Liver (tissue), 9 donors: ENCODE data around the gene RAB3GAP2. TPM values are rescaled to one million over a fixed set of nuclear protein-coding genes. Genes with fewer than 3 reads are reported as not detected.

Experiments used
- DNase-seq: peaks from one replicate; pipeline ENCODE4 v3.0.0-alpha.2; 2017; ENCODE audit warnings: low spot score
- H3K27ac ChIP-seq, 2 donors: one replicate each; pipeline ENCODE4 v1.7.0; 2013; ENCODE audit warnings: inconsistent platforms in 2 of 2, low read length in 2 of 2, control low read depth in 1 of 2, low read depth in 1 of 2, mild to moderate bottlenecking in 1 of 2
- H3K27me3 ChIP-seq, 4 donors: one replicate each; pipeline versions ENCODE4 v1.6.1 to v1.7.0; 2013; ENCODE audit warnings: low read length in 3 of 4, inconsistent platforms in 1 of 4, mild to moderate bottlenecking in 1 of 4, moderate library complexity in 1 of 4; ENCODE audit not compliant: control insufficient read depth in 4 of 4, insufficient read depth in 4 of 4
- H3K36me3 ChIP-seq, 4 donors: one replicate each; pipeline versions ENCODE4 v1.6.1 to v1.7.0; 2013; ENCODE audit warnings: low read length in 3 of 4, mild to moderate bottlenecking in 3 of 4, low read depth in 1 of 4, moderate library complexity in 1 of 4; ENCODE audit not compliant: control insufficient read depth in 4 of 4, insufficient read depth in 3 of 4
- H3K4me1 ChIP-seq, 4 donors: one replicate each; pipeline versions ENCODE4 v1.6.1 to v1.7.0; 2013; ENCODE audit warnings: low read length in 3 of 4, mild to moderate bottlenecking in 3 of 4, moderate library complexity in 1 of 4; ENCODE audit not compliant: control insufficient read depth in 4 of 4, insufficient read depth in 4 of 4
- H3K4me3 ChIP-seq, 3 donors: one replicate each; pipeline versions ENCODE4 v1.6.1 to v1.7.0; 2013; ENCODE audit warnings: low read length in 3 of 3, control low read depth in 1 of 3, low read depth in 1 of 3, mild to moderate bottlenecking in 1 of 3
- H3K9ac ChIP-seq, 2 donors: one replicate each; pipeline ENCODE4 v1.7.0; 2013; ENCODE audit warnings: low read length in 2 of 2, mild to moderate bottlenecking in 2 of 2, moderate library complexity in 2 of 2, control low read depth in 1 of 2, low read depth in 1 of 2
- H3K9me3 ChIP-seq, 4 donors: one replicate each; pipeline versions ENCODE4 v1.6.1 to v1.7.0; 2013; ENCODE audit warnings: low read length in 3 of 4; ENCODE audit not compliant: control insufficient read depth in 4 of 4
- ATF3 ChIP-seq: IDR thresholded peaks from 2 replicates; pipeline ENCODE4 v1.6.1; 2016; ENCODE audit warnings: antibody characterized with exemption
- EGR1 ChIP-seq, 2 donors: IDR thresholded peaks; 2 replicates each; pipeline ENCODE4 v1.6.1; 2016 to 2018; ENCODE audit warnings: antibody characterized with exemption in 2 of 2, low read depth in 2 of 2
- FOXA1 ChIP-seq: IDR thresholded peaks from 2 replicates; pipeline ENCODE4 v1.6.1; 2016; ENCODE audit warnings: antibody characterized with exemption
- FOXA2 ChIP-seq: IDR thresholded peaks from 2 replicates; pipeline ENCODE4 v1.6.1; 2016; ENCODE audit warnings: antibody characterized with exemption
- GABPA ChIP-seq, 2 donors: IDR thresholded peaks in 1 of 2; conservative IDR thresholded peaks in 1 of 2; 2 replicates each; pipeline ENCODE4 v1.6.1; 2016; ENCODE audit warnings: antibody characterized with exemption in 2 of 2, mild to moderate bottlenecking in 1 of 2, moderate library complexity in 1 of 2
- HNF4G ChIP-seq: IDR thresholded peaks from 2 replicates; pipeline ENCODE4 v1.6.1; 2016; ENCODE audit warnings: antibody characterized with exemption
- JUND ChIP-seq, 2 donors: IDR thresholded peaks; 2 replicates each; pipeline ENCODE4 v1.6.1; 2016; ENCODE audit warnings: antibody characterized with exemption in 2 of 2
- MAX ChIP-seq: IDR thresholded peaks from 2 replicates; pipeline ENCODE4 v1.6.1; 2016; ENCODE audit warnings: antibody characterized with exemption
- NR2F2 ChIP-seq: IDR thresholded peaks from 2 replicates; pipeline ENCODE4 v1.6.1; 2016; ENCODE audit warnings: antibody characterized with exemption
- RAD21 ChIP-seq, 2 donors: IDR thresholded peaks; 2 replicates each; pipeline ENCODE4 v1.6.1; 2016; ENCODE audit warnings: antibody characterized with exemption in 2 of 2, mild to moderate bottlenecking in 2 of 2
- REST ChIP-seq: IDR thresholded peaks from 2 replicates; pipeline ENCODE4 v1.6.1; 2016; ENCODE audit warnings: antibody characterized with exemption, mild to moderate bottlenecking
- RXRA ChIP-seq, 2 donors: IDR thresholded peaks; 2 replicates each; pipeline ENCODE4 v1.6.1; 2017 to 2018; ENCODE audit warnings: antibody characterized with exemption in 2 of 2, mild to moderate bottlenecking in 1 of 2
- TAF1 ChIP-seq: conservative IDR thresholded peaks from 2 replicates; pipeline ENCODE4 v1.6.1; 2016; ENCODE audit warnings: antibody characterized with exemption, mild to moderate bottlenecking
- YY1 ChIP-seq: IDR thresholded peaks from 2 replicates; pipeline ENCODE4 v1.6.1; 2016; ENCODE audit warnings: antibody characterized with exemption, mild to moderate bottlenecking
- ZBTB33 ChIP-seq: IDR thresholded peaks from 2 replicates; pipeline ENCODE4 v1.6.1; 2016; ENCODE audit warnings: antibody characterized with exemption
- WGBS: extraction: QIAGEN DNeasy Blood & Tissue Kit; methylation state at CpG from one replicate; pipeline ENCODE4 v1.1.7; 2013; 5-methylcytosine and 5-hydroxymethylcytosine counted together
- polyA plus RNA-seq, 2 donors: library from polyadenylated mRNA; stranded (reverse) in 1 of 2; unstranded in 1 of 2; fragments of 200-250 nt in 1 of 2; fragments of >200 nt in 1 of 2; fragmentation: Nextera tagmentation in 1 of 2; extraction: Ambion mirVana in 1 of 2; gene quantifications; one replicate each; pipeline versions ENCODE4 v1.2.1 to v1.2.3, GENCODE V29; 2013 to 2015
- total RNA-seq, 2 donors: library from RNA; depleted of rRNA; stranded (reverse); fragments of >200 nt; gene quantifications; one replicate each; pipeline ENCODE4 v1.2.3, GENCODE V29; 2014
- donor health status: healthy.
- donor health status: healthy.
- donor health status: healthy.
- donor health status: healthy.
- donor health status: healthy.

RAB3GAP2 gene
- total and polyA plus RNA-seq, 4 donors, result 5.3 to 24.0 (median 11.4) TPM

DNA sequence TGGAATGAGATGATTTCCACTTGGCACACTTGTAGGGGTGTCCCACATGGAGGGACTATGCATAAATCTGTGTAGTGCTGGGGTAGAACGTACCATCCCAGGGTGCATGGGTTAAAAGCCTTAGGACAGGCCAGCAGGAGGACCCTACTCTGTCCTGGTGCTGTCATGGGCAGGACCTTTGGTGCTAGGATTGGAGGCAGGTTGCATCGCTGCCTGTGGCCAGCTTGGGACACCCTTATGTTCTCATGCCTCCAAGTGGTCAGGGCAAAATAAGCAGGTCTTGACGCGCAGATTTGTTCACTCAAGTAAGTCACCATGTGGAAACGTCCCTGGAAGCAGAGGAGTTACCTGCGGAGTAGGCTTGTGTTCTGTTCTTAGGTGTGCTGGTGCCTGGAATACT, 49.5 kb upstream of the RAB3GAP2 start:
- no peak overlapping the region for H3K4me3 ChIP-seq
- H3K9me3 ChIP-seq, result no peaks in the 10 kb centered on the region
- no peak overlapping the region for H3K9ac ChIP-seq
- no peak for DNase-seq
- no peak overlapping the region for H3K27ac ChIP-seq
- no peaks in the 10 kb centered on the region for H3K4me1 ChIP-seq
- peaks cover 0 to 4% (median 1%) of the 10 kb centered on the region in 4 donors for H3K27me3 ChIP-seq
- H3K36me3 ChIP-seq, result no peaks in the 10 kb centered on the region
- WGBS, result 82% methylated on average over 6 of the region's 6 CpGs
- TF ChIP-seq MAX (no peak), HNF4G (no peak)

GRCh38 chr1:220320709-220321108, 48.5 kb upstream of the RAB3GAP2 start:
- peaks cover 0 to 4% (median 1%) of the 10 kb centered on the region in 4 donors for H3K27me3 ChIP-seq
- TF ChIP-seq ZBTB33, result no peak
- H3K9me3 ChIP-seq, result no peaks in the 10 kb centered on the region
- DNase-seq, result no peak
- no peaks in the 10 kb centered on the region for H3K36me3 ChIP-seq
- H3K4me1 ChIP-seq, result no peaks in the 10 kb centered on the region
- WGBS, result 64% methylated on average over 2 of the region's 2 CpGs
- no peak overlapping the region for H3K9ac ChIP-seq
- H3K4me3 ChIP-seq, result no peak overlapping the region
- H3K27ac ChIP-seq, result no peak overlapping the region

DNA sequence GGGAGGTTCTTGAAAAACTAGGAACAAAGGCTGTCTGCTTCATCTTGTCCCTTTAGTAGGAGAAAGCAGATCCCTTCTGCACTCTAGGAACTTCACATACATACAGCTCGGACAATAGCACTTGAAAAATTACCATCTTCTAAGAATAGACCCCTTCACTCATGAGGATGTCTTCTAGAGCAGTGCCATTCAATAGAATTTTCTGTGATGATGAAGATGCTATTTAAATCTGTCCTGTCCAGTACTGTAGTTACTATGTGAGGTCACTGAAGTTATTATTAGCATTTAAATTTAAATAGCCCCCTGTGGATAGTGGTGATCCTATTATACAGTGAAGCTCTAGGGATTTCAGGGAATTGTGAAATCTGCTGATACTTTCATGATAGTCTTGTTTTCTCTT, 46.4 kb upstream of the RAB3GAP2 start:
- no peak for TF ChIP-seq NR2F2
- Histone ChIP-seq H3K9ac (no peak overlapping the region), H3K4me1 (no peaks in the 10 kb centered on the region), H3K27ac (no peak overlapping the region), H3K36me3 (no peaks in the 10 kb centered on the region), H3K9me3 (no peaks in the 10 kb centered on the region), H3K4me3 (no peak overlapping the region), H3K27me3 (peaks cover 0 to 3% (median 0%) of the 10 kb centered on the region in 4 donors)
- DNase-seq, result no peak
- 78% methylated on average over 1 of the region's 1 CpG for WGBS

- WGBS, result 64% methylated on average over 4 of the region's 4 CpGs
- no peak for DNase-seq
- Histone ChIP-seq H3K27me3 (no peaks in the 10 kb centered on the region), H3K36me3 (no peaks in the 10 kb centered on the region), H3K27ac (no peak overlapping the region), H3K4me3 (no peak overlapping the region), H3K9ac (no peak overlapping the region), H3K4me1 (no peaks in the 10 kb centered on the region), H3K9me3 (no peaks in the 10 kb centered on the region)
- TF ChIP-seq ATF3 (no peak), RXRA (IDR thresholded peaks at IDR 0.05) (no peak), JUND (IDR thresholded peaks at IDR 0.05) (no peak), RAD21 (IDR thresholded peaks at IDR 0.05) (no peak), GABPA (IDR thresholded peaks at IDR 0.05 in 1 of 2, conservative IDR thresholded peaks at IDR 0.05 in 1 of 2) (no peak), FOXA2 (no peak), TAF1 (no peak), EGR1 (IDR thresholded peaks at IDR 0.05; ENCODE audit: low read depth in 2 of 2) (no peak), YY1 (no peak), FOXA1 (no peak), MAX (no peak), NR2F2 (no peak), REST (no peak)
Measured at GRCh38 chr1:220317161-220317560, 44.9 kb upstream of the RAB3GAP2 start.
